H9 (cell line): Measurements from ENCODE around the gene ATF4. TPM values are rescaled to one million over a fixed set of nuclear protein-coding genes. Genes with fewer than 3 reads are reported as not detected.

Experiments
- DNase-seq: peaks from one replicate; pipeline ENCODE4 v3.0.0-alpha.2; 2017
- H2AFZ ChIP-seq: one replicate; pipeline ENCODE4 v1.6.1; 2013; ENCODE audit warnings: mild to moderate bottlenecking, low read length, control low read depth, moderate library complexity
- H2AK5ac ChIP-seq: 2 replicates; pipeline ENCODE4 v1.6.1; 2013; ENCODE audit warnings: low read length, control low read depth, mixed read lengths; ENCODE audit not compliant: insufficient read length
- H2BK120ac ChIP-seq: one replicate; pipeline ENCODE4 v1.6.1; 2013; ENCODE audit warnings: low read depth, mild to moderate bottlenecking, low read length, control low read depth, inconsistent platforms; ENCODE audit not compliant: poor library complexity, severe bottlenecking
- H2BK12ac ChIP-seq: 2 replicates; pipeline ENCODE4 v1.6.1; 2013; ENCODE audit warnings: low read length, control low read depth, mixed read lengths, low read depth; ENCODE audit not compliant: insufficient read length
- H2BK15ac ChIP-seq: 2 replicates; pipeline ENCODE4 v1.6.1; 2013; ENCODE audit warnings: low read depth, low read length, control low read depth
- H2BK20ac ChIP-seq: one replicate; pipeline ENCODE4 v1.6.1; 2013; ENCODE audit warnings: low read depth, mild to moderate bottlenecking, low read length, control low read depth, inconsistent platforms; ENCODE audit not compliant: poor library complexity, severe bottlenecking
- H2BK5ac ChIP-seq: 2 replicates; pipeline ENCODE4 v1.6.1; 2013; ENCODE audit warnings: low read length, control low read depth, mixed read lengths; ENCODE audit not compliant: insufficient read length
- H3K14ac ChIP-seq: 2 replicates; pipeline ENCODE4 v1.6.1; 2013; ENCODE audit warnings: low read length, control low read depth; ENCODE audit not compliant: insufficient read depth
- H3K18ac ChIP-seq: 2 replicates; pipeline ENCODE4 v1.6.1; 2013; ENCODE audit warnings: low read depth, mild to moderate bottlenecking, mixed read lengths, low read length, control low read depth; ENCODE audit not compliant: insufficient read length
- H3K23ac ChIP-seq: 2 replicates; pipeline ENCODE4 v1.6.1; 2013; ENCODE audit warnings: low read length, control low read depth, mixed read lengths, low read depth; ENCODE audit not compliant: insufficient read length
- H3K23me2 ChIP-seq: 2 replicates; pipeline ENCODE4 v1.6.1; 2013; ENCODE audit warnings: low read depth, mild to moderate bottlenecking, mixed read lengths, low read length, control low read depth; ENCODE audit not compliant: insufficient read length, poor library complexity, severe bottlenecking
- H3K27ac ChIP-seq: 2 replicates; pipeline ENCODE4 v1.5.1; 2013; ENCODE audit warnings: low read length, control low read depth, mixed read lengths, low read depth; ENCODE audit not compliant: insufficient read length
- H3K27me3 ChIP-seq: 2 replicates; pipeline ENCODE4 v1.6.1; 2013; ENCODE audit warnings: low read length, control low read depth, inconsistent platforms; ENCODE audit not compliant: insufficient read depth
- H3K4ac ChIP-seq: 2 replicates; pipeline ENCODE4 v1.6.1; 2013; ENCODE audit warnings: low read depth, mild to moderate bottlenecking, control low read depth, inconsistent platforms, low read length, moderate library complexity
- H3K4me1 ChIP-seq: 2 replicates; pipeline ENCODE4 v1.6.1; 2013; ENCODE audit warnings: low read length, control low read depth, inconsistent platforms; ENCODE audit not compliant: insufficient read depth
- H3K4me2 ChIP-seq: 2 replicates; pipeline ENCODE4 v1.6.1; 2013; ENCODE audit warnings: low read length, control low read depth, mixed read lengths; ENCODE audit not compliant: insufficient read length, insufficient read depth
- H3K56ac ChIP-seq: 2 replicates; pipeline ENCODE4 v1.6.1; 2013; ENCODE audit warnings: low read depth, mild to moderate bottlenecking, mixed read lengths, low read length, control low read depth; ENCODE audit not compliant: insufficient read length
- H3K79me1 ChIP-seq: 2 replicates; pipeline ENCODE4 v1.6.1; 2013; ENCODE audit warnings: low read depth, mild to moderate bottlenecking, moderate library complexity, low read length, control low read depth, inconsistent platforms; ENCODE audit not compliant: insufficient read depth, poor library complexity, severe bottlenecking
- H3K79me2 ChIP-seq: 2 replicates; pipeline ENCODE4 v1.6.1; 2013; ENCODE audit warnings: low read length, control low read depth, inconsistent platforms; ENCODE audit not compliant: insufficient read depth
- H3K9ac ChIP-seq: 2 replicates; pipeline ENCODE4 v1.6.1; 2013; ENCODE audit warnings: low read length, control low read depth, mixed read lengths; ENCODE audit not compliant: insufficient read length; ENCODE audit errors: extremely low read depth
- H3K9me3 ChIP-seq: one replicate; pipeline ENCODE4 v1.6.1; 2013; ENCODE audit warnings: low read depth, low read length, inconsistent platforms; ENCODE audit not compliant: control insufficient read depth
- H3T11ph ChIP-seq: one replicate; pipeline ENCODE4 v1.6.1; 2013; ENCODE audit warnings: mild to moderate bottlenecking, low read length, control low read depth, inconsistent platforms
- H4K20me1 ChIP-seq: one replicate; pipeline ENCODE4 v1.6.1; 2013; ENCODE audit not compliant: control insufficient read depth, insufficient read length, insufficient read depth
- H4K5ac ChIP-seq: 2 replicates; pipeline ENCODE4 v1.6.1; 2013; ENCODE audit warnings: low read depth, mild to moderate bottlenecking, mixed read lengths, low read length, control low read depth; ENCODE audit not compliant: insufficient read length
- H4K8ac ChIP-seq: replicated peaks from 2 replicates; pipeline ENCODE4 v1.6.1; 2013; ENCODE audit warnings: low read length, control low read depth, mixed read lengths, low read depth; ENCODE audit not compliant: insufficient read length
- H4K91ac ChIP-seq: 2 replicates; pipeline ENCODE4 v1.6.1; 2013; ENCODE audit warnings: low read depth, mild to moderate bottlenecking, moderate library complexity, mixed read lengths, low read length, control low read depth; ENCODE audit not compliant: insufficient read length
- H3K27ac Mint-ChIP-seq, 3 experiments: 2 replicates in 2 of 3; 3 replicates in 1 of 3; pipeline ENCODE4 v1.8.0; 2020 to 2021; ENCODE audit warnings: mixed read lengths in 3 of 3, mild to moderate bottlenecking in 1 of 3, moderate library complexity in 1 of 3
- H3K27me3 Mint-ChIP-seq: 2 replicates; pipeline ENCODE4 v1.8.0; 2021; ENCODE audit warnings: low read depth, mild to moderate bottlenecking, moderate library complexity, mixed read lengths
- H3K36me3 Mint-ChIP-seq, 3 experiments: 2 replicates in 2 of 3; 3 replicates in 1 of 3; pipeline ENCODE4 v1.8.0; 2020 to 2021; ENCODE audit warnings: low read depth in 3 of 3, mixed read lengths in 3 of 3; ENCODE audit not compliant: insufficient read depth in 1 of 3
- H3K4me1 Mint-ChIP-seq, 2 experiments: 2 replicates each; pipeline ENCODE4 v1.8.0; 2020; ENCODE audit warnings: mixed read lengths in 2 of 2
- H3K4me3 Mint-ChIP-seq, 2 experiments: 2 replicates in 1 of 2; 3 replicates in 1 of 2; pipeline ENCODE4 v1.8.0; 2020 to 2021; ENCODE audit warnings: mild to moderate bottlenecking in 2 of 2, mixed read lengths in 2 of 2, moderate library complexity in 1 of 2
- H3K9me3 Mint-ChIP-seq, 2 experiments: 2 replicates in 1 of 2; 3 replicates in 1 of 2; pipeline ENCODE4 v1.8.0; 2020; ENCODE audit warnings: mild to moderate bottlenecking in 2 of 2, mixed read lengths in 2 of 2, moderate library complexity in 1 of 2
- WGBS: extraction: QIAGEN DNeasy Blood & Tissue Kit; methylation state at CpG from one replicate; pipeline ENCODE4 v1.1.7; 2013; ENCODE audit warnings: missing lambda C conversion rate, low lambda C conversion rate, mixed read lengths; ENCODE audit not compliant: insufficient read length; ENCODE audit errors: extremely low coverage; 5-methylcytosine and 5-hydroxymethylcytosine counted together
- total RNA-seq: library from RNA; stranded (reverse); gene quantifications from 2 replicates; pipeline ENCODE4 v1.2.1, GENCODE V29; 2021
- TF ChIP-seq, protein P1 (sequence below): fragments of 200-600 bp; sonication (generic); conservative IDR thresholded peaks from 3 replicates; pipeline ENCODE4 v1.8.0; 2021; ENCODE audit warnings: antibody characterized with exemption, mild to moderate bottlenecking

The ATF4 gene
- total RNA-seq, 1 experiment from 2014 or later = 455 TPM

DNA sequence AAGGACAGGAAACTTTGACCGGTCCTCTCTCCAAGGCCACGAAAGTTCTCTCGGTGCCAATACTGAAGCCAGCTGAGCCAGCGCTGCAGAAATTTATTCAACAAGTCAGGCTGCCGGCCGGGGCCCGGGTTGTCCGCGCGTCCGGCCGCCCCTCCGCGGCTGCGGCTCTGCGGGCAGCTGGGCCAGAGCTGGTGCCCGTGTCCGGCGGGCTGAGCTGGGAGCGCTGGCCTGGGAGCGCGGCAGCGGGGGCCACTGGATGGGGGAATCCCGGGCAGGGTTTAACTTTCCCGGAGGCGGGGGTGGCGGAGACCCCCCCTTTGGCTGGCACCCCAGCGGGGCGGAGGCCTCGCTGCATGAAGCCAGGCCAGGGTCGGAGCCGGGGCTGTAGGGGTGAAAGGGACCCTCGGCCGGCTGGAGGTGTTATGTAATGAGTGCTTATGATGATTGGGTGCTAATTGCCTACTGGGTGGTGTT is 37.9 kb downstream of the ATF4 start:
- H3K4ac ChIP-seq = no peak overlapping the region
- H2AFZ ChIP-seq = no peak overlapping the region
- no peak overlapping the region for H3K23ac ChIP-seq
- no peak overlapping the region for H3K9ac ChIP-seq
- no peak overlapping the region for H3K56ac ChIP-seq
- no peak overlapping the region for H4K91ac ChIP-seq
- H2BK120ac ChIP-seq = no peak overlapping the region
- no peak overlapping the region for H3K4me2 ChIP-seq
- no peak overlapping the region for H3K14ac ChIP-seq
- H2AK5ac ChIP-seq = no peak overlapping the region
- no peak overlapping the region for H2BK20ac ChIP-seq
- no peak overlapping the region for H2BK15ac ChIP-seq
- no peak overlapping the region for H2BK5ac ChIP-seq
- no peak for DNase-seq
- peaks cover 36% of the 10 kb centered on the region for H3K27me3 ChIP-seq
- no peak overlapping the region for H3T11ph ChIP-seq
- Mint-ChIP-seq H3K4me3 (peak overlapping the region; percentile 54 to 84), H3K27me3 (peaks cover 42% of the 10 kb centered on the region), H3K36me3 (no peaks in the 10 kb centered on the region; a peak in 1 of 7 replicates), H3K4me1 (peaks cover 9 to 17% of the 10 kb centered on the region in 2 experiments), H3K9me3 (no peaks in the 10 kb centered on the region), H3K27ac (no peak overlapping the region)
- no peaks in the 10 kb centered on the region for H4K20me1 ChIP-seq
- no peak overlapping the region for H3K27ac ChIP-seq
- H2BK12ac ChIP-seq = no peak overlapping the region
- H3K23me2 ChIP-seq = peaks cover 4% of the 10 kb centered on the region
- H4K5ac ChIP-seq = no peak overlapping the region
- H3K79me2 ChIP-seq = no peaks in the 10 kb centered on the region
- WGBS = no CpG with 5 or more reads among the region's 34 CpGs
- no peaks in the 10 kb centered on the region for H3K79me1 ChIP-seq
- TF ChIP-seq, protein P1, sequence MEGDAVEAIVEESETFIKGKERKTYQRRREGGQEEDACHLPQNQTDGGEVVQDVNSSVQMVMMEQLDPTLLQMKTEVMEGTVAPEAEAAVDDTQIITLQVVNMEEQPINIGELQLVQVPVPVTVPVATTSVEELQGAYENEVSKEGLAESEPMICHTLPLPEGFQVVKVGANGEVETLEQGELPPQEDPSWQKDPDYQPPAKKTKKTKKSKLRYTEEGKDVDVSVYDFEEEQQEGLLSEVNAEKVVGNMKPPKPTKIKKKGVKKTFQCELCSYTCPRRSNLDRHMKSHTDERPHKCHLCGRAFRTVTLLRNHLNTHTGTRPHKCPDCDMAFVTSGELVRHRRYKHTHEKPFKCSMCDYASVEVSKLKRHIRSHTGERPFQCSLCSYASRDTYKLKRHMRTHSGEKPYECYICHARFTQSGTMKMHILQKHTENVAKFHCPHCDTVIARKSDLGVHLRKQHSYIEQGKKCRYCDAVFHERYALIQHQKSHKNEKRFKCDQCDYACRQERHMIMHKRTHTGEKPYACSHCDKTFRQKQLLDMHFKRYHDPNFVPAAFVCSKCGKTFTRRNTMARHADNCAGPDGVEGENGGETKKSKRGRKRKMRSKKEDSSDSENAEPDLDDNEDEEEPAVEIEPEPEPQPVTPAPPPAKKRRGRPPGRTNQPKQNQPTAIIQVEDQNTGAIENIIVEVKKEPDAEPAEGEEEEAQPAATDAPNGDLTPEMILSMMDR = no peak
- H4K8ac ChIP-seq = no peak overlapping the region
- no peak overlapping the region for H3K18ac ChIP-seq
- H3K4me1 ChIP-seq = no peaks in the 10 kb centered on the region
- no peaks in the 10 kb centered on the region for H3K9me3 ChIP-seq
